HEK293 (cell line): ENCODE measurements around the gene FYB2.
A peak's percentile ranks its signal among the peaks of the same experiment; 100 is the strongest.

Source experiments
- CTCF ChIA-PET: fragments of 350-600 bp; formaldehyde crosslinking; extraction: SDS; loops from one replicate; lab custom pipeline; 2021; ENCODE audit warnings: antibody characterized with exemption; lab: Yijun Ruan, JAX
- POLR2A ChIA-PET: fragments of 300-600 bp; formaldehyde crosslinking; extraction: SDS; loops from one replicate; lab custom pipeline; 2020; ENCODE audit warnings: antibody characterized with exemption, inconsistent platforms; lab: Yijun Ruan, JAX
- H3K27ac ChIP-seq: fragments of 200-500 bp; sonication (Bioruptor generic); 2 replicates; pipeline ENCODE4 v1.5.1; 2014; ENCODE audit warnings: low read depth, low read length, control low read depth, inconsistent platforms; ENCODE audit errors: extremely low read depth
- H3K36me3 ChIP-seq, 2 experiments: fragments of 200-500 bp in 1 of 2; sonication (Bioruptor generic) in 1 of 2; 1 replicate in 1 of 2; 2 replicates in 1 of 2; pipeline ENCODE4 v1.5.1; 2014 to 2017; ENCODE audit warnings: inconsistent platforms in 2 of 2, low read length in 2 of 2; ENCODE audit not compliant: control insufficient read depth in 2 of 2, insufficient read depth in 1 of 2
- H3K4me1 ChIP-seq: fragments of 200-500 bp; sonication (Bioruptor generic); 2 replicates; pipeline ENCODE4 v1.5.1; 2014; ENCODE audit warnings: mild to moderate bottlenecking, low read length, inconsistent platforms; ENCODE audit not compliant: control insufficient read depth, insufficient read depth
- H3K4me3 ChIP-seq: 2 replicates; pipeline ENCODE4 v1.5.1; 2011; ENCODE audit warnings: low read depth, mild to moderate bottlenecking, control low read depth, low read length, moderate library complexity
- H3K9me3 ChIP-seq: fragments of 200-500 bp; sonication (Bioruptor generic); 2 replicates; pipeline ENCODE4 v1.5.1; 2014; ENCODE audit warnings: low read depth, low read length, inconsistent platforms; ENCODE audit not compliant: control insufficient read depth, insufficient read depth
- HOXD13 ChIP-seq: sonication (generic); formaldehyde crosslinking; IDR thresholded peaks from 2 replicates; pipeline ENCODE4 v1.8.0; 2022; ENCODE audit warnings: missing genetic modification reagents, borderline replicate concordance
- PRDM1 ChIP-seq: fragments of 450-650 bp; formaldehyde crosslinking; IDR thresholded peaks from 2 replicates; pipeline ENCODE4; 2016; ENCODE audit warnings: missing biosample characterization, missing genetic modification characterization
- SCRT2 ChIP-seq: fragments of 450-650 bp; formaldehyde crosslinking; IDR thresholded peaks from 2 replicates; pipeline ENCODE4 v1.5.1; 2016; ENCODE audit warnings: missing biosample characterization, missing genetic modification characterization
- SP7 ChIP-seq: fragments of 450-650 bp; formaldehyde crosslinking; IDR thresholded peaks from 2 replicates; pipeline ENCODE4 v1.5.1; 2016; ENCODE audit warnings: missing biosample characterization, missing genetic modification characterization
- ZBTB17 ChIP-seq: fragments of 450-650 bp; formaldehyde crosslinking; IDR thresholded peaks from 2 replicates; pipeline ENCODE4 v1.5.1; 2016; ENCODE audit warnings: missing biosample characterization, missing genetic modification characterization
- ZBTB48 ChIP-seq: fragments of 450-650 bp; formaldehyde crosslinking; IDR thresholded peaks from 2 replicates; pipeline ENCODE4 v1.5.1; 2016; ENCODE audit warnings: missing biosample characterization, missing genetic modification characterization
- ZIC2 ChIP-seq: fragments of 450-650 bp; formaldehyde crosslinking; IDR thresholded peaks from 2 replicates; pipeline ENCODE4 v1.5.1; 2016; ENCODE audit warnings: missing biosample characterization, missing genetic modification characterization
- ZNF121 ChIP-seq: fragments of 450-650 bp; formaldehyde crosslinking; IDR thresholded peaks from 2 replicates; pipeline ENCODE4 v1.5.1; 2016; ENCODE audit warnings: missing biosample characterization, missing genetic modification characterization
- ZNF248 ChIP-seq: fragments of 450-650 bp; formaldehyde crosslinking; IDR thresholded peaks from 2 replicates; pipeline ENCODE4 v1.5.1; 2017; ENCODE audit warnings: missing biosample characterization, missing genetic modification characterization
- ZNF280C ChIP-seq: fragments of 450-650 bp; formaldehyde crosslinking; IDR thresholded peaks from 2 replicates; pipeline ENCODE4 v1.5.1; 2016; ENCODE audit warnings: missing biosample characterization, missing genetic modification characterization
- ZNF362 ChIP-seq: fragments of 450-650 bp; formaldehyde crosslinking; IDR thresholded peaks from 2 replicates; pipeline ENCODE4 v1.5.1; 2016; ENCODE audit warnings: missing biosample characterization, missing genetic modification characterization
- ZNF398 ChIP-seq: fragments of 450-650 bp; formaldehyde crosslinking; IDR thresholded peaks from 2 replicates; pipeline ENCODE4 v1.5.1; 2017; ENCODE audit warnings: missing biosample characterization, missing genetic modification characterization
- ZNF707 ChIP-seq: fragments of 450-650 bp; formaldehyde crosslinking; IDR thresholded peaks from 2 replicates; pipeline ENCODE4 v1.5.1; 2016; ENCODE audit warnings: missing biosample characterization, missing genetic modification characterization
- ZNF768 ChIP-seq: fragments of 450-650 bp; formaldehyde crosslinking; IDR thresholded peaks from 2 replicates; pipeline ENCODE4 v1.5.1; 2018; ENCODE audit warnings: missing biosample characterization, mild to moderate bottlenecking, missing genetic modification characterization
- ZNF785 ChIP-seq: fragments of 450-650 bp; formaldehyde crosslinking; IDR thresholded peaks from 2 replicates; pipeline ENCODE4 v1.5.1; 2016; ENCODE audit warnings: missing biosample characterization, missing genetic modification characterization
- TF ChIP-seq, protein P1 (sequence below): IDR thresholded peaks from 2 replicates; pipeline ENCODE4 v1.6.1; 2011; ENCODE audit warnings: mild to moderate bottlenecking, low read depth, low read length, borderline replicate concordance
- TF ChIP-seq, protein P2 (sequence below): fragments of 450-650 bp; formaldehyde crosslinking; IDR thresholded peaks from 2 replicates; pipeline ENCODE4 v1.5.1; 2017; ENCODE audit warnings: missing biosample characterization, missing genetic modification characterization
- TF ChIP-seq, protein P3 (sequence below): fragments of 450-650 bp; formaldehyde crosslinking; IDR thresholded peaks from 2 replicates; pipeline ENCODE4 v1.5.1; 2017; ENCODE audit warnings: missing biosample characterization, missing genetic modification characterization
- TF ChIP-seq, protein P4 (sequence below): fragments of 450-650 bp; formaldehyde crosslinking; IDR thresholded peaks from 2 replicates; pipeline ENCODE4 v1.5.1; 2016; ENCODE audit warnings: missing biosample characterization, missing genetic modification characterization

The FYB2 gene

DNA sequence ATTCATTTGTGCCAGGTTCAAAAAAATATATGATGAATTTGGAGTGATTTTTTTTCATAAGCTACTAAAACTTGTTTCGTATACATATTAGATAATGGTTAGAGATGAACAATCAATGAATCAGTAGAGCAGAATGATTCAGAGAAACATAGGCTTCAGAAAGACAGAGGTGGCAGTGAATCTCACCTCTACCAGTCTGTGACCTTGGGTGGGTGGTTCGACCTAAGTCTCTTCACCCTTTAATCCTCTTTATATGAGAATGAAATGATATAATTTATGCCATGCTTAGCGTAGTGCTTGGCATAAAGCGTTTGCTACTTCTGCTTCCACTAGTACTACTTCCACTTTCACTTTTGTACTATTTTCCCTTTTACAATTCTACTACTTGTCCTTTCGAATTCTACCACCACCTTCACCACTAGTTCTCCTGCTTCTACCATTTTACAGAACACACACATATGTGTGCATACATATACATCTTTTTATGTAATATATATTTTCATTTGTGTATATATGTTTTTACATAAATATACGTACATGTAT is 45.1 kb downstream of the FYB2 start:
- no peak overlapping the region for H3K27ac ChIP-seq
- H3K36me3 ChIP-seq = no peaks in the 10 kb centered on the region
- ChIA-PET POLR2A (no interaction called here), CTCF (no interaction called here)
- no peaks in the 10 kb centered on the region for H3K4me1 ChIP-seq
- H3K9me3 ChIP-seq = no peaks in the 10 kb centered on the region
- no peak overlapping the region for H3K4me3 ChIP-seq
- TF ChIP-seq ZNF248 = no peak
- TF ChIP-seq PRDM1 (tag by site-specific recombination) = peak; percentile 81

GRCh38 chr1:56773341-56774066 is 45.7 kb downstream of the FYB2 start:
- 0 out of 2 replicates have a peak, but pooled peaks have one; percentile 22 for TF ChIP-seq SCRT2
- no peak for TF ChIP-seq ZIC2 (tag by site-specific recombination)
- TF ChIP-seq, protein P1, sequence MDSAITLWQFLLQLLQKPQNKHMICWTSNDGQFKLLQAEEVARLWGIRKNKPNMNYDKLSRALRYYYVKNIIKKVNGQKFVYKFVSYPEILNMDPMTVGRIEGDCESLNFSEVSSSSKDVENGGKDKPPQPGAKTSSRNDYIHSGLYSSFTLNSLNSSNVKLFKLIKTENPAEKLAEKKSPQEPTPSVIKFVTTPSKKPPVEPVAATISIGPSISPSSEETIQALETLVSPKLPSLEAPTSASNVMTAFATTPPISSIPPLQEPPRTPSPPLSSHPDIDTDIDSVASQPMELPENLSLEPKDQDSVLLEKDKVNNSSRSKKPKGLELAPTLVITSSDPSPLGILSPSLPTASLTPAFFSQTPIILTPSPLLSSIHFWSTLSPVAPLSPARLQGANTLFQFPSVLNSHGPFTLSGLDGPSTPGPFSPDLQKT = no peak
- TF ChIP-seq, protein P2, sequence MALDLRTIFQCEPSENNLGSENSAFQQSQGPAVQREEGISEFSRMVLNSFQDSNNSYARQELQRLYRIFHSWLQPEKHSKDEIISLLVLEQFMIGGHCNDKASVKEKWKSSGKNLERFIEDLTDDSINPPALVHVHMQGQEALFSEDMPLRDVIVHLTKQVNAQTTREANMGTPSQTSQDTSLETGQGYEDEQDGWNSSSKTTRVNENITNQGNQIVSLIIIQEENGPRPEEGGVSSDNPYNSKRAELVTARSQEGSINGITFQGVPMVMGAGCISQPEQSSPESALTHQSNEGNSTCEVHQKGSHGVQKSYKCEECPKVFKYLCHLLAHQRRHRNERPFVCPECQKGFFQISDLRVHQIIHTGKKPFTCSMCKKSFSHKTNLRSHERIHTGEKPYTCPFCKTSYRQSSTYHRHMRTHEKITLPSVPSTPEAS (tag by site-specific recombination) = no peak
- no peak for TF ChIP-seq ZBTB17
- TF ChIP-seq ZNF398 (tag by site-specific recombination) = no peak
- TF ChIP-seq, protein P3, sequence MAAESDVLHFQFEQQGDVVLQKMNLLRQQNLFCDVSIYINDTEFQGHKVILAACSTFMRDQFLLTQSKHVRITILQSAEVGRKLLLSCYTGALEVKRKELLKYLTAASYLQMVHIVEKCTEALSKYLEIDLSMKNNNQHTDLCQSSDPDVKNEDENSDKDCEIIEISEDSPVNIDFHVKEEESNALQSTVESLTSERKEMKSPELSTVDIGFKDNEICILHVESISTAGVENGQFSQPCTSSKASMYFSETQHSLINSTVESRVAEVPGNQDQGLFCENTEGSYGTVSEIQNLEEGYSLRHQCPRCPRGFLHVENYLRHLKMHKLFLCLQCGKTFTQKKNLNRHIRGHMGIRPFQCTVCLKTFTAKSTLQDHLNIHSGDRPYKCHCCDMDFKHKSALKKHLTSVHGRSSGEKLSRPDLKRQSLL (tag by site-specific recombination) = no peak
- no peak for TF ChIP-seq ZNF362 (tag by site-specific recombination)
- POLR2A ChIA-PET = no interaction called here
- CTCF ChIA-PET = no interaction called here

GRCh38 chr1:56771717-56772116 is 47.5 kb downstream of the FYB2 start:
- H3K36me3 ChIP-seq = no peaks in the 10 kb centered on the region
- ChIA-PET CTCF (interaction anchor here (0.6 to 1.3 kb wide), 3 partner anchors 9 to 60 kb away, joined by 3 to 6 read pairs (median 4); no protein-coding TSS in a partner anchor), POLR2A (interaction anchor here (0.6 kb wide), 1 partner anchor 19 kb away, joined by 4 read pairs; no protein-coding TSS in a partner anchor)
- no peaks in the 10 kb centered on the region for H3K4me1 ChIP-seq
- no peaks in the 10 kb centered on the region for H3K9me3 ChIP-seq
- no peak overlapping the region for H3K4me3 ChIP-seq
- TF ChIP-seq HOXD13 (CRISPR knock-in tag) = no peak
- no peak for TF ChIP-seq ZBTB48 (tag by site-specific recombination)
- TF ChIP-seq ZNF121 = no peak
- no peak for TF ChIP-seq ZNF280C (tag by site-specific recombination)
- TF ChIP-seq SP7 (tag by site-specific recombination) = no peak
- TF ChIP-seq, protein P4, sequence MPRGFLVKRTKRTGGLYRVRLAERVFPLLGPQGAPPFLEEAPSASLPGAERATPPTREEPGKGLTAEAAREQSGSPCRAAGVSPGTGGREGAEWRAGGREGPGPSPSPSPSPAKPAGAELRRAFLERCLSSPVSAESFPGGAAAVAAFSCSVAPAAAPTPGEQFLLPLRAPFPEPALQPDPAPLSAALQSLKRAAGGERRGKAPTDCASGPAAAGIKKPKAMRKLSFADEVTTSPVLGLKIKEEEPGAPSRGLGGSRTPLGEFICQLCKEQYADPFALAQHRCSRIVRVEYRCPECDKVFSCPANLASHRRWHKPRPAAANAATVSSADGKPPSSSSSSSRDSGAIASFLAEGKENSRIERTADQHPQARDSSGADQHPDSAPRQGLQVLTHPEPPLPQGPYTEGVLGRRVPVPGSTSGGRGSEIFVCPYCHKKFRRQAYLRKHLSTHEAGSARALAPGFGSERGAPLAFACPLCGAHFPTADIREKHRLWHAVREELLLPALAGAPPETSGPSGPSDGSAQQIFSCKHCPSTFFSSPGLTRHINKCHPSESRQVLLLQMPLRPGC (tag by site-specific recombination) = no peak
- no peak for TF ChIP-seq ZNF768
- no peak for TF ChIP-seq ZNF707
- TF ChIP-seq ZNF785 (tag by site-specific recombination) = no peak
- no peak overlapping the region for H3K27ac ChIP-seq

More at GRCh38 chr1:56773341-56774066, 45.7 kb downstream of the FYB2 start:
- Histone ChIP-seq H3K27ac (no peak overlapping the region), H3K9me3 (no peaks in the 10 kb centered on the region), H3K36me3 (no peaks in the 10 kb centered on the region), H3K4me1 (no peaks in the 10 kb centered on the region), H3K4me3 (no peak overlapping the region)
